SU-DHL-6 (cell line): ENCODE measurements around the gene ANKRD23.

Experiments used
- EZH2phosphoT487 ChIP-seq: fragments of 200-600 bp; sonication (generic), shearing (Covaris generic); conservative IDR thresholded peaks from 2 replicates; pipeline ENCODE4 v1.6.1; 2018; ENCODE audit warnings: mild to moderate bottlenecking, antibody characterized with exemption, low read length, moderate library complexity, mixed read lengths
- TF ChIP-seq, protein P1 (sequence below): fragments of 200-600 bp; sonication (generic); IDR thresholded peaks from one replicate; pipeline ENCODE4 v1.5.1; 2017; ENCODE audit warnings: antibody characterized with exemption, mild to moderate bottlenecking, low read length, moderate library complexity; ENCODE audit not compliant: insufficient read depth, poor library complexity, severe bottlenecking

DNA sequence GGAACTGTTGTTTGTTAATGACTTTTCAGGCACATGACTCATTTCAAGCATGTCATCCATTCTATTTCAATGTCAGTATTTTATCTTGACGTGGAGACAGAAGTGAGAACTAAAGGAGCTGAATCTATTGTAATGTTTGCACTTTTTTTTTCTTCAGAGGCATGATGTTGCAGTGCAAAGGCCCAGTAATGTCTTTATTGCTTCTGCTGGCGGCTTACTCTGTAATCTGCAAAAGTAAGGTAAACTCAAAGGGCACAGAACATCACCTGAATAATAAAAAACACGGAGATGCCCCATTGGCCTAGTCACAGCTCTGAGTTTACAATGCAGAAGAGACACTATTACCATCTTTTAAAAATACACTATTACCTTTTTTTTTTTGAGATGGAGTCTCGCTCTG, 30.2 kb downstream of the ANKRD23 start:
- TF ChIP-seq, protein P1, sequence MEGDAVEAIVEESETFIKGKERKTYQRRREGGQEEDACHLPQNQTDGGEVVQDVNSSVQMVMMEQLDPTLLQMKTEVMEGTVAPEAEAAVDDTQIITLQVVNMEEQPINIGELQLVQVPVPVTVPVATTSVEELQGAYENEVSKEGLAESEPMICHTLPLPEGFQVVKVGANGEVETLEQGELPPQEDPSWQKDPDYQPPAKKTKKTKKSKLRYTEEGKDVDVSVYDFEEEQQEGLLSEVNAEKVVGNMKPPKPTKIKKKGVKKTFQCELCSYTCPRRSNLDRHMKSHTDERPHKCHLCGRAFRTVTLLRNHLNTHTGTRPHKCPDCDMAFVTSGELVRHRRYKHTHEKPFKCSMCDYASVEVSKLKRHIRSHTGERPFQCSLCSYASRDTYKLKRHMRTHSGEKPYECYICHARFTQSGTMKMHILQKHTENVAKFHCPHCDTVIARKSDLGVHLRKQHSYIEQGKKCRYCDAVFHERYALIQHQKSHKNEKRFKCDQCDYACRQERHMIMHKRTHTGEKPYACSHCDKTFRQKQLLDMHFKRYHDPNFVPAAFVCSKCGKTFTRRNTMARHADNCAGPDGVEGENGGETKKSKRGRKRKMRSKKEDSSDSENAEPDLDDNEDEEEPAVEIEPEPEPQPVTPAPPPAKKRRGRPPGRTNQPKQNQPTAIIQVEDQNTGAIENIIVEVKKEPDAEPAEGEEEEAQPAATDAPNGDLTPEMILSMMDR, result no peak
- TF ChIP-seq EZH2phosphoT487, result no peak
